NCI-H524 treated with DMSO at 0.1 percent for 48 hours (cell line): Measurements from ENCODE around the gene KCNV2.

Experiments used
- DNase-seq: peaks from one replicate; lab custom pipeline; 2025; lab: John Stamatoyannopoulos, UW

Gene KCNV2

GRCh38 chr9:2720179-2720654, 2.9 kb downstream of the KCNV2 start:
- DNase-seq, result no peak

DNA sequence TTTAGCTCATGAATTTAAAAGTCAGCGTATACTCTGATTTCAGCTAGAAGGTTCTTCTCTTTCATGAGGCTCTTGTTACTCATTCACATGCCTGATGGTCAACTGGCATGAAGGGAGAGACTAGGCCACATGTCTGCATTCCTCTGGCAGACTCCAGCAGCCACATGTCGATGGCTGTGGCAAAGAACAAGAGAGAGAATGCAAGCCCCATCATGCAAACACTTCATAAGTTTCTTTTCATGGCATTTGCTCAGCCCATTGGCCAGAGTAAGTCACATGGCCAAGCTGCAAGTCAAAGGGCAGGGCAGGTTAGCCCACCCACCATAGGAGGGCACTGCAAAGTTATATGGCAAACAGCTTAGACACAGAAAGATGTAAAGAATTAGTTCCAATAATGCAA, 5.4 kb downstream of the KCNV2 start:
- DNase-seq, result no peak

GRCh38 chr9:2723376-2724065, 6.2 kb downstream of the KCNV2 start:
- no peak for DNase-seq

- no peak for DNase-seq
These were observed 7.8 kb downstream of the KCNV2 start for GRCh38 chr9:2725126-2725525.

- DNase-seq, result no peak
These were observed 8.8 kb downstream of the KCNV2 start for GRCh38 chr9:2725898-2726649.

GRCh38 chr9:2726650-2727340, 9.5 kb downstream of the KCNV2 start:
- no peak for DNase-seq

DNA sequence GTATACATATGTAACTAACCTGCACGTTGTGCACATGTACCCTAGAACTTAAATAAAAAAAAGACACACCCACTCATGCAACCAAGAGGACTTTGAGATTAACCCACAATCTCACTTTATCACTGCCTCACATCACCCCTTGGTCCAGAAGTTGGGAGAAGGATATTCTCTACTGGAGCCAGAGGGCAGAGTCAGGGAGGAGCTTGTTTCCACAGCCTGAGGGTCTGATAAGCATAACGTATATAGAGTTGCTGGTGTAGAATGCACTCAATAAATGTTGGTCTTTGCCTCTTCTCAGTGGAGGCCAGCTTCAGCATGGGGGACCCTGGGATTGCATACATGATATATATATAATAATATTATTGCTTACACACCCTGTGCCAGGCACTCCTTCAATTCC, 10.1 kb downstream of the KCNV2 start:
- DNase-seq, result no peak

- peak; percentile 21 for DNase-seq
These were observed 10.8 kb downstream of the KCNV2 start for GRCh38 chr9:2727966-2728613.

DNA sequence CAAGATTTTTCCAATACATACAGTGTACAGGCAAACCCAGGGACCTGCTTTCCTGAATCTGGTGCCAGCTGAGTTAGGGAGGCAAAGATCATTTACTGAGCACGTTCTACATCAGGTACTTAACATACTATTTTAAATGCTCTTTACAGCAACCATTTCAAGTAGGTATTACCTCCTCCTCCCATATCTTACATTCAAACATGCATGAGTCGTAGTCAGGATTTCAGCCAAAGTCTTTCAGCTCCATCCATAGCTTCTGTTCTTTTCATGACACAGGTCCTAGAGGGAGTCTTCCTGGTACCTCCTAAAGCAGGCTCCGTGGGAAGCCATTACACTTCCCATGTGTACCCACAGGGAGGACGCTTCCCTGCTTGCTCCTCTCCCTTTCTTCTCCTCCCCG, 11.7 kb downstream of the KCNV2 start:
- DNase-seq, result no peak

DNA sequence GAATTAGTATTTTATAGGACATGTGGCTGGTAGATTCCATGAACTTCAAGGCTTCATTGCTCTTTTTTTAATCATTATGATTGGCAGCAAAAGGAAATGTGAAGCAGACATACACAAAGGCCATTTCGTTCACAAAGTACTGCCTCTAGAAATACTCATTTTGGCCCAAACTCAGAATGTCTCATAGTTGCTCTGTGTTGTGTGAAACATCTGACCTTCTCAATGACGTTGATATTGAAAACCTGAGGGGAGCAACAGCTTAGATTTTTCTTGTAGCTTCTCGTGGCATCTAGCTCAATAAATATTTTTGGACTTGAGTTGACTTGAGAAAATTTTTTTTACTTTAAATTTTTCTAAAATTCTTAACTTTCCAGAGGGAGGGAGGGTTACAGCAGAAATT, 12.4 kb downstream of the KCNV2 start:
- no peak for DNase-seq

GRCh38 chr9:2730971-2731370, 13.7 kb downstream of the KCNV2 start:
- no peak for DNase-seq

GRCh38 chr9:2732492-2732891, 15.2 kb downstream of the KCNV2 start:
- no peak for DNase-seq

DNA sequence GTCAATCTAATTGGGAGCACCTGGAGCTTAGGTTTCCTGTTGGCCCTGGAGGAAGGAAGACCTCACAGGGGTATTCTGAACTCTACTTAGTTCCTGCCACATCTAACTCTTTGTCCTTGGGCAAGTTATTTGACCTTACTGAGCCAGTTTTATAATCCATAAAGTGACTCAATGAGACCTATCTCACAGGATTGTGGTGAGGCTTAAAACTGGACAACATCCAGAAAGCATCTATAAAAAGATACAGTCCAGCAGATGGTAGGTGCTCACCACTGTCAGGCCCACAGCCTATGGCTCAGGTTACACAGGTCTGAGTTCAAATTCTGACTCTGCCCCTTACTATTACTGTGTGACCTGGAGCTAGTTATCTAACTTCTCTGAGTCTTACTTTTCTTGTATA, 23.3 kb downstream of the KCNV2 start:
- no peak for DNase-seq

- no peak for DNase-seq
These were observed 24.3 kb downstream of the KCNV2 start for GRCh38 chr9:2741441-2742158.

DNA sequence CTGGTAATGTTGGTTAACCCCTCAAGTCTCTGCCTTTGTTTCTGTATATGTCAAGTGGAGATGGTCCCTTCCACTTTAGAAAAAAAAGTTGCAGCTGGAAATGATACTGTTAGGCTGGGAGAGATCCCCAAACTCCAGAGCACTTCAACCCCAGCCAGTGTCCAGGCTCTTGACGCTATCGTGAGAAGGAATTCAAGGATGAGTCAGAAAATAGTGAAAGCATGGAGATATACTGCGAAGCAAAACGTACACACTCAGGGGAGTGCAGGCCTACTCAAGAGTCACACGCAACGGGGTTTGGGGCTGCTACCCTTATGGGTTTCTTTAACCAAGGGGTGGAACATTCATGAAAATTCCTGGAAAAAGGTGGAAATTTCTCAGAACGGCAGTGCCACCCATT, 24.9 kb downstream of the KCNV2 start:
- DNase-seq, result no peak

DNA sequence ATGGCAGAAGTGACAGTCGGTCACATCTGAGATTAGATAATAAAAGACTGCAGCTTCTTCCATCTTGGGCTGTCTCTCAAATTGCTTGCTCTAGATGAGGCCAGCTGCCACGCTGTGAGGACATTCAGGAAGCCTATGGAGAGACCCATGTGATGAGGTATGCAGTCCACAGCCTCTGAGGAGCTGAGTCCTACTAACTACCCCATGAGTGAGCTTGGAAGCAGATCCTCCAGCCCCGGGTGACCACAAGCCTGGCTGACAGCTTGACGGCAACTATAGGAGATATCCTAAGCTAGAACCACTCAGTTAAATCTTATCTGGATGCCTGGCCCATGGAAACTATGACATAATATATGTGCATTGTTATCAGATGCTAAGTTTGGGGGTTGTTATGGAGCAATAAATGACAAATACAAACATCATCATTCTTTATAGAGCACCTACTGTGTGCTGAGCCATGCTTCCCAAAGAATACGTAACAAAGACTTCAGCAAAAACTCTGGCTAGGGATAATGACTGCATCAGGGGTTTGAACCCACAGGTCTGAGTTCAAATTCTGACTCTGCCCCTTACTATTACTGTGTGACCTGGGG, 26.7 kb downstream of the KCNV2 start:
- no peak for DNase-seq

DNA sequence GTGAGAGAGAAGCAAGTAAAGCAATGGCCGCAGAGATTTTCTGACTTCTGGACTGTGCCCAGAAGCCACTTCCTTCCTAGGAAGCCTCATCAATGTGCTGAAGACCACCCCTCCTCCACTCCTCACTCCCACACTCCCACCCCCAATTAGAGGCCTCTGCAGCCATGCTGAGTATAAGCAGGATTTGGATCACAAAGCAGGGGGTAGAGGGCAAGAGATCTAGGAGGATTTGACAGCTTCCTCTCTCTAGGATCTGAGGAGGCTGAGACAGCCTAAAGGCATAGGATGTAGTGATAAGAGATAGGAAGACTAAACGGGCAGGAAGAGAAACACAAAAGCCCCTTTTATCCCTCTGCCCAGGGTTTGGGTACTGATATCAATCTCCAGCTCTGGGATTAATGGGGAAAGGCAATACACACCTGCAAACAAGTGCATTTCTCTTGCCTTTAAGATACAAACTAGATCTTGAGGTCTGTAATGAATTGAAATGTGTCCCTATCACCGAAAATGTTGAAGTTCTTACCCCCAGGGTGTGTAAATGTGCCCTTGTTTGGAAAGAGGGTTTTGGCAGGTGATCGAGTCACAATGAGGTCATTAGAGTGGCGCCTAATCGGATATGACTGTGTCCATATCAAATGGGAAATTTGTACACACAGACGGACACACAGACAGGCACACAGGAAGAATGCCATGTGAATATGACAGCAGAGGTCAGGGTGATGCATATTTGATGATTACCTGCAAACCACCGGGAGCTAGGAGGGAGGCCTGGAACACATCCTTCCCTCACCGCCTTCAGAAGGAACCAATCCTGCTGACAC, 28.5 kb downstream of the KCNV2 start:
- no peak for DNase-seq

GRCh38 chr9:2749485-2749884, 32.2 kb downstream of the KCNV2 start:
- DNase-seq, result no peak

DNA sequence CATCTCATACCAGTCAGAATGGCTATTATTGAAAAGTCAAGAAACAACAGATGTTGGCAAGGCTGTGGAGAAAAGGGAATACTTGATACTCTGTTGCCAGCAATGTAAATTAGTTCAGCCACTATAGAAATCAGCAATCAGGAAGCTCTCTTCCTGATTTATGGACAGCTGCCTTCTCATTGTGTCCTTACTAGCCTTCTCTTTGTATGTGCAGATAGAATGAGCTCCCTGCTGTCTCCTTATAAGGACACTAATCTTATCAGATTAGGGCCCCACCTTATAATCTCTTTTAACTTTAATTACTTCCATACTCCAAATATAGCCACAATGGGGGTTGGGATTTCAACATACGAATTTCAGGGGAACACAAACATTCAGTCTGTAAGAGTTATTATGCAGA, 38.0 kb downstream of the KCNV2 start:
- DNase-seq, result peak; percentile 63

- no peak for DNase-seq
These were observed 41.0 kb downstream of the KCNV2 start for GRCh38 chr9:2758162-2758897.
